H1 (cell line): ENCODE data around the gene NECTIN2. TPM values are rescaled to one million over a fixed set of nuclear protein-coding genes. Genes with fewer than 3 reads are reported as not detected.

Experiments
- CTCF ChIA-PET: fragments of 300-600 bp; sonication (Branson Sonifier 250); formaldehyde crosslinking; loops from one replicate; lab custom pipeline; 2021; ENCODE audit not compliant: partially characterized antibody; lab: Charles Lee
- POLR2A ChIA-PET: fragments of 300-600 bp; sonication (Branson Sonifier 250); formaldehyde crosslinking; loops from one replicate; lab custom pipeline; 2021; ENCODE audit warnings: inconsistent platforms; ENCODE audit not compliant: partially characterized antibody; lab: Charles Lee
- DNase-seq, 2 experiments: peaks; one replicate each; pipeline versions ENCODE4 v3.0.0 to v3.0.0-alpha.2; 2010 to 2022; ENCODE audit warnings: low spot score in 2 of 2, low read depth in 1 of 2, mixed read lengths in 1 of 2
- FAIRE-seq: peaks from 2 replicates; lab custom pipeline; 2011; peaks lifted over from hg19 to GRCh38; lab: Jason Lieb, UNC
- H2AFZ ChIP-seq: 2 replicates; pipeline ENCODE4 v1.8.1; 2012; ENCODE audit warnings: low read length, inconsistent platforms
- H2AK5ac ChIP-seq: 2 replicates; pipeline ENCODE4 v1.6.1; 2013; ENCODE audit warnings: low read depth, low read length
- H2BK120ac ChIP-seq: replicated peaks from 2 replicates; pipeline ENCODE3; 2013; ENCODE audit warnings: low read depth, low read length, inconsistent platforms
- H2BK12ac ChIP-seq: 2 replicates; pipeline ENCODE4 v1.6.1; 2013; ENCODE audit warnings: low read depth, low read length
- H2BK15ac ChIP-seq: 2 replicates; pipeline ENCODE4 v1.6.1; 2013; ENCODE audit warnings: low read length
- H2BK20ac ChIP-seq: 2 replicates; pipeline ENCODE4 v1.6.1; 2013; ENCODE audit warnings: low read length
- H2BK5ac ChIP-seq: 2 replicates; pipeline ENCODE4 v1.6.1; 2013; ENCODE audit warnings: low read depth, low read length
- H3K14ac ChIP-seq: 2 replicates; pipeline ENCODE4 v1.6.1; 2013; ENCODE audit warnings: inconsistent platforms; ENCODE audit not compliant: insufficient read length
- H3K18ac ChIP-seq: 2 replicates; pipeline ENCODE4 v1.6.1; 2013; ENCODE audit warnings: low read length; ENCODE audit errors: extremely low read depth
- H3K23ac ChIP-seq: 2 replicates; pipeline ENCODE4 v1.6.1; 2013; ENCODE audit warnings: inconsistent platforms; ENCODE audit not compliant: insufficient read length
- H3K23me2 ChIP-seq: 2 replicates; pipeline ENCODE4 v1.6.1; 2013; ENCODE audit warnings: low read depth, low read length
- H3K27ac ChIP-seq: 2 replicates; pipeline ENCODE4 v1.6.1; 2011; ENCODE audit warnings: low read depth, low read length, inconsistent platforms
- H3K27me3 ChIP-seq, 4 experiments: replicated peaks in 1 of 4; 1 replicate in 1 of 4; 2 replicates in 3 of 4; pipeline versions ENCODE4 v1.6.1 to v1.8.1; 2011 to 2013; ENCODE audit warnings: low read length in 3 of 4, mild to moderate bottlenecking in 3 of 4, inconsistent platforms in 2 of 4, mixed read lengths in 2 of 4, moderate library complexity in 1 of 4; ENCODE audit not compliant: control insufficient read depth in 3 of 4, insufficient read depth in 3 of 4; ENCODE audit errors: extremely low read depth in 1 of 4
- H3K36me3 ChIP-seq, 4 experiments: 2 replicates each; pipeline versions ENCODE4 v1.6.1 to v1.8.1; 2011 to 2013; ENCODE audit warnings: mild to moderate bottlenecking in 4 of 4, low read length in 3 of 4, moderate library complexity in 2 of 4, control low read depth in 1 of 4, inconsistent platforms in 1 of 4; ENCODE audit not compliant: insufficient read depth in 4 of 4, control insufficient read depth in 2 of 4
- H3K4ac ChIP-seq: replicated peaks from 2 replicates; pipeline ENCODE3; 2013; ENCODE audit warnings: low read length, low read depth, mixed read lengths, inconsistent platforms; ENCODE audit not compliant: insufficient read length
- H3K4me1 ChIP-seq, 4 experiments: replicated peaks in 1 of 4; 1 replicate in 1 of 4; 2 replicates in 3 of 4; pipeline versions ENCODE4 v1.6.1 to v1.8.1; 2011 to 2013; ENCODE audit warnings: low read length in 3 of 4, inconsistent platforms in 2 of 4, mixed read lengths in 1 of 4; ENCODE audit not compliant: insufficient read depth in 4 of 4, control insufficient read depth in 3 of 4
- H3K4me2 ChIP-seq, 2 experiments: 2 replicates each; pipeline versions ENCODE4 v1.6.1 to v1.8.1; 2011 to 2013; ENCODE audit warnings: low read depth in 2 of 2, low read length in 2 of 2, control low read depth in 1 of 2, inconsistent platforms in 1 of 2, mild to moderate bottlenecking in 1 of 2; ENCODE audit not compliant: insufficient read depth in 1 of 2
- H3K4me3 ChIP-seq, 4 experiments: fragments of 200-600, 300-600 bp in 1 of 4; sonication (generic), shearing (Covaris generic), sonication (Bioruptor Twin) in 1 of 4; 2 replicates each; pipeline versions ENCODE4 v1.5.1 to v1.8.1; 2011 to 2016; ENCODE audit warnings: low read length in 4 of 4, low read depth in 3 of 4, control low read depth in 2 of 4, inconsistent platforms in 2 of 4, mild to moderate bottlenecking in 2 of 4, mixed read lengths in 1 of 4, moderate library complexity in 1 of 4; ENCODE audit not compliant: insufficient read depth in 2 of 4; ENCODE audit errors: extremely low read depth in 1 of 4
- H3K56ac ChIP-seq: replicated peaks from 2 replicates; pipeline ENCODE3; 2013; ENCODE audit warnings: low read depth, mild to moderate bottlenecking, mixed read lengths, low read length, inconsistent platforms; ENCODE audit not compliant: insufficient read length
- H3K79me1 ChIP-seq: 2 replicates; pipeline ENCODE4 v1.6.1; 2013; ENCODE audit warnings: low read depth, low read length, control low read depth
- H3K79me2 ChIP-seq, 2 experiments: 2 replicates each; pipeline versions ENCODE4 v1.6.1 to v1.8.1; 2012 to 2013; ENCODE audit warnings: low read length in 2 of 2, mild to moderate bottlenecking in 2 of 2, inconsistent platforms in 1 of 2; ENCODE audit not compliant: insufficient read depth in 2 of 2, control insufficient read depth in 1 of 2
- H3K9ac ChIP-seq, 4 experiments: replicated peaks in 1 of 4; 1 replicate in 1 of 4; 2 replicates in 3 of 4; pipeline versions ENCODE4 v1.6.1 to v1.8.1; 2011 to 2013; ENCODE audit warnings: low read depth in 3 of 4, low read length in 3 of 4, control low read depth in 2 of 4, mild to moderate bottlenecking in 2 of 4, moderate library complexity in 2 of 4, inconsistent platforms in 1 of 4; ENCODE audit errors: extremely low read depth in 1 of 4
- H3K9me3 ChIP-seq, 2 experiments: 2 replicates each; pipeline versions ENCODE4 v1.6.1 to v1.8.1; 2012 to 2013; ENCODE audit warnings: mild to moderate bottlenecking in 2 of 2, moderate library complexity in 2 of 2, control low read depth in 1 of 2, inconsistent platforms in 1 of 2, low read depth in 1 of 2, low read length in 1 of 2, mixed read lengths in 1 of 2; ENCODE audit not compliant: insufficient read depth in 2 of 2
- H4K20me1 ChIP-seq, 2 experiments: replicated peaks in 1 of 2; 2 replicates each; pipeline versions ENCODE3 to v1.8.1; 2011 to 2013; ENCODE audit warnings: inconsistent platforms in 2 of 2, low read length in 2 of 2, mild to moderate bottlenecking in 1 of 2; ENCODE audit not compliant: insufficient read depth in 2 of 2, control insufficient read depth in 1 of 2
- H4K5ac ChIP-seq: 2 replicates; pipeline ENCODE4 v1.6.1; 2013; ENCODE audit warnings: low read length, low read depth, mixed read lengths, inconsistent platforms; ENCODE audit not compliant: insufficient read length
- H4K8ac ChIP-seq: 2 replicates; pipeline ENCODE4 v1.8.0; 2013; ENCODE audit warnings: mild to moderate bottlenecking, moderate library complexity, low read length, inconsistent platforms; ENCODE audit not compliant: insufficient read depth; ENCODE audit errors: extremely low read depth
- H4K91ac ChIP-seq: replicated peaks from 2 replicates; pipeline ENCODE3; 2013; ENCODE audit warnings: low read length, mixed read lengths, inconsistent platforms; ENCODE audit not compliant: insufficient read length
- CBX5 ChIP-seq: fragments of 300-800, 300-1000 bp; sonication (generic); IDR thresholded peaks from 2 replicates; pipeline ENCODE4 v1.7.1; 2016; ENCODE audit warnings: antibody characterized with exemption, low read length, low read depth
- EGR1 ChIP-seq: IDR thresholded peaks from 2 replicates; pipeline ENCODE4 v1.6.1; 2011; ENCODE audit warnings: low read depth, low read length, borderline replicate concordance
- FOSL1 ChIP-seq: IDR thresholded peaks from 2 replicates; pipeline ENCODE4 v1.6.1; 2011; ENCODE audit warnings: mild to moderate bottlenecking, low read depth, low read length, moderate library complexity; ENCODE audit not compliant: insufficient read depth
- JUN ChIP-seq: IDR thresholded peaks from 2 replicates; pipeline ENCODE4 v1.6.1; 2011; ENCODE audit warnings: low read depth, mild to moderate bottlenecking, improper control_type of control experiment, low read length
- KDM5A ChIP-seq: fragments of 200-600 bp; IDR thresholded peaks from 2 replicates; pipeline ENCODE4 v1.7.1; 2012; ENCODE audit warnings: mild to moderate bottlenecking, low read length, inconsistent platforms, mixed read lengths
- POLR2A ChIP-seq, 2 experiments: IDR thresholded peaks; 1 replicate in 1 of 2; 2 replicates in 1 of 2; pipeline ENCODE4 v1.6.1; 2011; ENCODE audit warnings: low read depth in 2 of 2, low read length in 2 of 2, mild to moderate bottlenecking in 2 of 2; ENCODE audit errors: control extremely low read depth in 1 of 2
- RAD21 ChIP-seq, 2 experiments: IDR thresholded peaks in 1 of 2; conservative IDR thresholded peaks in 1 of 2; 2 replicates each; pipeline ENCODE4 v1.6.1; 2011; ENCODE audit warnings: low read depth in 2 of 2, low read length in 2 of 2, improper control_type of control experiment in 1 of 2, inconsistent platforms in 1 of 2, mild to moderate bottlenecking in 1 of 2, moderate library complexity in 1 of 2
- RFX5 ChIP-seq: IDR thresholded peaks from 2 replicates; pipeline ENCODE4 v1.6.1; 2011; ENCODE audit warnings: low read depth, low read length, improper control_type of control experiment, borderline replicate concordance
- RXRA ChIP-seq: IDR thresholded peaks from 2 replicates; pipeline ENCODE4 v1.6.1; 2011; ENCODE audit warnings: low read depth, mild to moderate bottlenecking, low read length, moderate library complexity; ENCODE audit not compliant: insufficient read depth
- TAF1 ChIP-seq: IDR thresholded peaks from 2 replicates; pipeline ENCODE4 v1.6.1; 2011; ENCODE audit warnings: mild to moderate bottlenecking, low read depth, low read length
- TEAD4 ChIP-seq: IDR thresholded peaks from 2 replicates; pipeline ENCODE4 v1.6.1; 2012; ENCODE audit warnings: low read depth, low read length, inconsistent platforms, mixed read lengths
- WGBS, 2 experiments: shearing (Covaris generic) in 1 of 2; methylation state at CpG; one replicate each; pipeline versions ENCODE4 v1.1.6 to v1.1.7; 2013 to 2015; ENCODE audit warnings: low lambda C conversion rate in 2 of 2, mixed read lengths in 2 of 2, inconsistent platforms in 1 of 2, low coverage in 1 of 2, missing lambda C conversion rate in 1 of 2; ENCODE audit not compliant: insufficient replicate concordance in 2 of 2, insufficient coverage in 1 of 2, insufficient read length in 1 of 2; ENCODE audit errors: extremely low coverage in 1 of 2, missing lambda C conversion rate in 1 of 2; 5-methylcytosine and 5-hydroxymethylcytosine counted together
- polyA plus RNA-seq, 7 experiments: library from polyadenylated mRNA; depleted of rRNA in 3 of 7; stranded (reverse) in 5 of 7; unstranded in 2 of 7; fragments of >200 nt in 5 of 7; fragments of 200-250 nt in 2 of 7; gene quantifications; 1 replicate in 5 of 7; 2 replicates in 1 of 7; 4 replicates in 1 of 7; pipeline versions ENCODE4 v1.2.1 to v1.2.3, GENCODE V29; 2011 to 2013; ENCODE audit warnings: missing spikeins in 2 of 7, mixed read lengths in 2 of 7
- total RNA-seq: library from RNA; stranded (reverse); fragmentation: NEBNext Ultra II Directional; extraction: Animal tissue kit (Norgen Biotek cat#: 25700); gene quantifications from 2 replicates; pipeline ENCODE4 v1.2.1, GENCODE V29; 2021
- TF ChIP-seq, protein P1 (sequence below), 3 experiments: IDR thresholded peaks; 1 replicate in 2 of 3; 2 replicates in 1 of 3; pipeline versions ENCODE4 v1.5.1 to v1.6.1; 2011; ENCODE audit warnings: low read length in 3 of 3, mild to moderate bottlenecking in 3 of 3, inconsistent platforms in 2 of 3, low read depth in 1 of 3, moderate library complexity in 1 of 3; ENCODE audit not compliant: insufficient read depth in 1 of 3; ENCODE audit errors: control extremely low read depth in 1 of 3

Gene NECTIN2
- total and polyA plus RNA-seq, 2 of the 8 experiments (the other 6 are each of a cell fraction or from before 2014, with no cell fraction given) = 184 to 237 TPM

DNA sequence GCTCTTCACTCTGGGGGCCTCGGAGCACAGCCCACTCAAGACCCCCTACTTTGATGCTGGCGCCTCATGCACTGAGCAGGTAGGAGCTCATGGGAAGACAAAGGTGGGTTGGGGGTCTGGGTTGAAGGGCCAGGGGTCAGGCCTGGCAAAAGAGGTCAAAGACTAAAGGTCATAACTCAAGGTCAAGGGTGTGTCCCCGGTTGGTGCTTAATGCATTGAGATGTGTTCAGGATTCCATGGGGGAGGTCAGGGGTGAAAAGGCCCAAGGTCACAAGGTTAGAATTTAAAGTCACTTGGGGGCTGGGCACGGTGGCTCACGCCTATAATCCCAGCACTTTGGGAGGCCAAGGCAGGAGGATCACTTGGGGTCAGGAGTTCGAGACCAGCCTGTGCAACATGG, 40.0 kb downstream of the NECTIN2 start:
- Histone ChIP-seq H3K4me3 (no peak overlapping the region), H4K91ac (no peak overlapping the region), H2BK20ac (no peak overlapping the region), H3K4me2 (no peak overlapping the region), H2BK5ac (no peak overlapping the region), H3K4me1 (peaks cover 0 to 6% (median 0%) of the 10 kb centered on the region in 4 experiments; a peak in 2 of 7 replicates), H4K5ac (no peak overlapping the region), H4K8ac (peak overlapping the region; percentile 51; the same call in 1 of the 2 replicates), H3K79me2 (no peaks in the 10 kb centered on the region), H2AK5ac (no peak overlapping the region), H3K9me3 (no peaks in the 10 kb centered on the region), H2BK15ac (no peak overlapping the region), H2AFZ (no peak overlapping the region), H3K9ac (no peak overlapping the region), H2BK12ac (no peak overlapping the region), H3K27ac (no peak overlapping the region), H3K23ac (no peak overlapping the region), H3K4ac (no peak overlapping the region), H4K20me1 (peaks cover 3 to 6% of the 10 kb centered on the region in 2 experiments), H3K36me3 (peaks cover 6 to 45% (median 15%) of the 10 kb centered on the region in 4 experiments; a peak in 6 of 8 replicates), H3K79me1 (no peaks in the 10 kb centered on the region), H3K27me3 (no peaks in the 10 kb centered on the region), H3K18ac (no peak overlapping the region), H3K23me2 (peaks cover 9% of the 10 kb centered on the region), H3K14ac (no peak overlapping the region), H3K56ac (no peak overlapping the region), H2BK120ac (no peak overlapping the region)
- CTCF ChIA-PET = interaction anchor here (0.8 to 1.1 kb wide), 2 partner anchors 8 to 58 kb away, joined by 4 read pairs; no protein-coding TSS in a partner anchor
- 91% methylated on average over 6 of the region's 6 CpGs; no CpG with 5 or more reads in 1 of the 2 experiments for WGBS, 2 experiments
- POLR2A ChIA-PET = interaction anchor here (0.6 to 13.6 kb wide), 7 partner anchors 10 to 206 kb away, joined by 3 to 109 read pairs (median 3); partner anchors contain the start of gene APOE
- no peak for DNase-seq
- FAIRE-seq = no peak
- no peak for TF ChIP-seq TEAD4
- no peak for TF ChIP-seq RAD21 (IDR thresholded peaks at IDR 0.05 in 1 of 2, conservative IDR thresholded peaks at IDR 0.05 in 1 of 2; ENCODE audit: low read depth in 2 of 2, low read length in 2 of 2)
- TF ChIP-seq, protein P1, sequence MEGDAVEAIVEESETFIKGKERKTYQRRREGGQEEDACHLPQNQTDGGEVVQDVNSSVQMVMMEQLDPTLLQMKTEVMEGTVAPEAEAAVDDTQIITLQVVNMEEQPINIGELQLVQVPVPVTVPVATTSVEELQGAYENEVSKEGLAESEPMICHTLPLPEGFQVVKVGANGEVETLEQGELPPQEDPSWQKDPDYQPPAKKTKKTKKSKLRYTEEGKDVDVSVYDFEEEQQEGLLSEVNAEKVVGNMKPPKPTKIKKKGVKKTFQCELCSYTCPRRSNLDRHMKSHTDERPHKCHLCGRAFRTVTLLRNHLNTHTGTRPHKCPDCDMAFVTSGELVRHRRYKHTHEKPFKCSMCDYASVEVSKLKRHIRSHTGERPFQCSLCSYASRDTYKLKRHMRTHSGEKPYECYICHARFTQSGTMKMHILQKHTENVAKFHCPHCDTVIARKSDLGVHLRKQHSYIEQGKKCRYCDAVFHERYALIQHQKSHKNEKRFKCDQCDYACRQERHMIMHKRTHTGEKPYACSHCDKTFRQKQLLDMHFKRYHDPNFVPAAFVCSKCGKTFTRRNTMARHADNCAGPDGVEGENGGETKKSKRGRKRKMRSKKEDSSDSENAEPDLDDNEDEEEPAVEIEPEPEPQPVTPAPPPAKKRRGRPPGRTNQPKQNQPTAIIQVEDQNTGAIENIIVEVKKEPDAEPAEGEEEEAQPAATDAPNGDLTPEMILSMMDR (IDR thresholded peaks at IDR 0.05; ENCODE audit: control extremely low read depth in 1 of 3, insufficient read depth in 1 of 3, low read depth in 1 of 3, low read length in 3 of 3) = no peak
- TF ChIP-seq EGR1 = no peak
- TF ChIP-seq JUN = no peak
- TF ChIP-seq RXRA = no peak
- TF ChIP-seq KDM5A = no peak
- TF ChIP-seq CBX5 = no peak
- no peak for TF ChIP-seq RFX5
- no peak for TF ChIP-seq POLR2A (IDR thresholded peaks at IDR 0.05; ENCODE audit: control extremely low read depth in 1 of 2, low read depth in 2 of 2, low read length in 2 of 2)
- no peak for TF ChIP-seq FOSL1
- no peak for TF ChIP-seq TAF1
